Heart right ventricle (tissue), 16 donors: ENCODE measurements around the gene RAB28. TPM values are rescaled to one million over a fixed set of nuclear protein-coding genes. Genes with fewer than 3 reads are reported as not detected.

Source experiments
- ATAC-seq, 8 donors: fragments of 200-7000 bp; cut with Tn5 transposase; one replicate each; pipeline ENCODE4 v1.9.1; 2020; ENCODE audit warnings: mild to moderate bottlenecking in 8 of 8, moderate library complexity in 8 of 8, moderate number of reproducible peaks in 1 of 8
- DNase-seq, 2 donors: peaks; one replicate each; pipeline ENCODE4 v3.0.0-alpha.2; 2020
- H3K27ac ChIP-seq, 10 donors: fragments of 200-600 bp; sonication (generic) in 2 of 10; one replicate each; pipeline versions ENCODE4 v1.5.0 to v1.8.0; 2020 to 2022; ENCODE audit warnings: mild to moderate bottlenecking in 3 of 10
- H3K27me3 ChIP-seq, 7 donors: fragments of 200-600 bp; one replicate each; pipeline ENCODE4 v1.8.0; 2021 to 2022; ENCODE audit warnings: mild to moderate bottlenecking in 2 of 7
- H3K36me3 ChIP-seq, 9 donors: fragments of 200-600 bp; sonication (generic) in 1 of 9; one replicate each; pipeline versions ENCODE4 v1.5.0 to v1.8.0; 2020 to 2022; ENCODE audit warnings: mild to moderate bottlenecking in 2 of 9
- H3K4me1 ChIP-seq, 9 donors: fragments of 200-600 bp; sonication (generic) in 1 of 9; one replicate each; pipeline versions ENCODE4 v1.5.0 to v1.8.0; 2020 to 2022; ENCODE audit warnings: mild to moderate bottlenecking in 4 of 9
- H3K4me3 ChIP-seq, 10 donors: fragments of 200-600 bp; sonication (generic) in 2 of 10; one replicate each; pipeline versions ENCODE4 v1.5.0 to v1.8.0; 2020 to 2022; ENCODE audit warnings: mild to moderate bottlenecking in 7 of 10, moderate library complexity in 2 of 10
- H3K9me3 ChIP-seq, 11 donors: fragments of 200-600 bp in 10 of 11; sonication (generic) in 2 of 11; one replicate each; pipeline versions ENCODE4 v1.5.0 to v1.8.0; 2013 to 2022; ENCODE audit warnings: mild to moderate bottlenecking in 2 of 11, control low read depth in 1 of 11, moderate library complexity in 1 of 11
- CTCF ChIP-seq, 9 donors: fragments of 200-600 bp; sonication (generic) in 2 of 9; IDR thresholded peaks; one replicate each; pipeline versions ENCODE4 v1.5.0 to v1.8.0; 2021 to 2022; ENCODE audit warnings: antibody characterized with exemption in 9 of 9, mild to moderate bottlenecking in 5 of 9, moderate library complexity in 1 of 9
- WGBS, 2 donors: extraction: QIAGEN DNeasy Blood & Tissue Kit; methylation state at CpG; one replicate each; pipeline ENCODE4 v1.1.7; 2013; ENCODE audit warnings: inconsistent platforms in 1 of 2; 5-methylcytosine and 5-hydroxymethylcytosine counted together
- intact Hi-C, 10 donors: fragments of 100-400 bp; cut with DNase I; formaldehyde crosslinking; loops; one replicate each; pipeline versions ENCODE4 v1.11.1 to v1.14.2; 2022
- polyA plus RNA-seq, 2 donors: library from polyadenylated mRNA; stranded (reverse); fragments of 200-250 nt; gene quantifications; one replicate each; pipeline ENCODE4 v1.2.3, GENCODE V29; 2013
- total RNA-seq, 10 donors: library from RNA; stranded (reverse); fragmentation: NEBNext Ultra II Directional in 3 of 10; extraction: Animal tissue kit (Norgen Biotek cat#: 25700) in 3 of 10; gene quantifications; one replicate each; pipeline versions ENCODE4 v1.2.1 to v1.2.4, GENCODE V29; 2021 to 2023
- donor health status: Arrhythmogenic right ventricular cardiomyopathy.
- donor health status: ischemic (EF 13 %, LVEDD 7.1; RV severe dilation, severe dysfunction).
- donor health status: healthy with polysubstance abuse.
- donor health status: DM: no; HTN: yes; CAD: no.
- donor health status: DM: no; HTN: no; CAD: no.
- donor health status: ischemic (EF 25% LVEDD 6.9; RV normal size, moderate dysfunction).
- donor health status: ischemic (EF 25% LVEDD 5.7; RV mildly dilated, moderate dysfunction).
- donor health status: healthy.
- donor health status: DM: yes; HTN: yes; CAD: no.
- donor health status: Ischemic cardiomyopathy.
- donor health status: ischemic (EF 35%, LVEDD 5.7; RV mildly dilated, moderate dysfunction).
- donor health status: nonischemic (EF 11% LVEDD 7.7; RV severe dilation, severe dysfunction).
- donor health status: DM: yes; HTN: yes; CAD: no.
- donor health status: PGD.
- donor health status: ischemic (EF 29% LVEDD 5.4; RV normal size, mild dysfunction).
- donor health status: nonischemic (EF 23%, LVEDD 6.1; RV moderate dilation, normal function).

The RAB28 gene
- total and polyA plus RNA-seq, 12 donors: 12.7 to 27.5 (median 20.3) TPM

GRCh38 chr4:13504374-13504773 lies 20.2 kb upstream of the RAB28 start:
- Histone ChIP-seq H3K27me3 (peaks cover 0 to 41% (median 22%) of the 10 kb centered on the region in 7 donors), H3K9me3 (no peaks in the 10 kb centered on the region), H3K4me3 (no peak overlapping the region), H3K27ac (no peak overlapping the region), H3K36me3 (no peaks in the 10 kb centered on the region), H3K4me1 (no peaks in the 10 kb centered on the region)
- intact Hi-C loops: no loop called here
- ATAC-seq (no peak), DNase-seq (no peak)
- no peak for TF ChIP-seq CTCF (IDR thresholded peaks at IDR 0.05)
- WGBS, 2 donors: 95 to 97% methylated on average over 5 of the region's 5 CpGs

- Histone ChIP-seq H3K27me3 (peaks cover 0 to 62% (median 29%) of the 10 kb centered on the region in 7 donors), H3K4me3 (no peak overlapping the region), H3K36me3 (no peaks in the 10 kb centered on the region), H3K9me3 (peaks cover 0 to 5% (median 0%) of the 10 kb centered on the region in 11 donors), H3K27ac (no peak overlapping the region), H3K4me1 (no peaks in the 10 kb centered on the region)
- ATAC-seq (no peak), DNase-seq (no peak)
- intact Hi-C loops: no loop called here
- 91 to 95% methylated on average over 1 of the region's 1 CpG for WGBS, 2 donors
- TF ChIP-seq CTCF (IDR thresholded peaks at IDR 0.05): no peak
Observed at GRCh38 chr4:13498469-13498868, 14.3 kb upstream of the RAB28 start.

- H3K27me3 ChIP-seq: peaks cover 0 to 51% (median 22%) of the 10 kb centered on the region in 7 donors
- DNase-seq (no peak), ATAC-seq (no peak)
- intact Hi-C loops: no loop called here
- no peak overlapping the region for H3K4me3 ChIP-seq
- H3K27ac ChIP-seq: no peak overlapping the region
- 56 to 58% methylated on average over 2 of the region's 2 CpGs for WGBS, 2 donors
- no peaks in the 10 kb centered on the region for H3K4me1 ChIP-seq
- no peaks in the 10 kb centered on the region for H3K36me3 ChIP-seq
- no peak for TF ChIP-seq CTCF (IDR thresholded peaks at IDR 0.05)
- H3K9me3 ChIP-seq: peaks cover 0 to 5% (median 0%) of the 10 kb centered on the region in 11 donors
Observed at GRCh38 chr4:13496605-13497004, 12.5 kb upstream of the RAB28 start.

GRCh38 chr4:13495753-13496152 lies 11.6 kb upstream of the RAB28 start:
- WGBS, 2 donors: 88 to 91% methylated on average over 1 of the region's 1 CpG
- Histone ChIP-seq H3K36me3 (no peaks in the 10 kb centered on the region), H3K4me3 (no peak overlapping the region), H3K27me3 (peaks cover 0 to 48% (median 14%) of the 10 kb centered on the region in 7 donors), H3K27ac (no peak overlapping the region), H3K9me3 (peaks cover 0 to 5% (median 0%) of the 10 kb centered on the region in 11 donors), H3K4me1 (no peaks in the 10 kb centered on the region)
- ATAC-seq: no peak
- intact Hi-C loops: no loop called here
- TF ChIP-seq CTCF (IDR thresholded peaks at IDR 0.05): no peak
- DNase-seq: no peak
